Measurements from ENCODE around the gene SH2B3. TPM values are rescaled to one million over a fixed set of nuclear protein-coding genes. Genes with fewer than 3 reads are reported as not detected.

The SH2B3 gene
- total and polyA plus RNA-seq, 2 donors from 2014 or later: 7.3 to 35.0 TPM

- DNase-seq: no peak
- no peaks in the 10 kb centered on the region for H3K36me3 ChIP-seq (ENCODE audit: control insufficient read depth in 2 of 3, insufficient read depth in 3 of 3, low read length in 3 of 3)
- peak overlapping the region; percentile 74 to 84 for H3K27ac ChIP-seq (ENCODE audit: low read depth in 2 of 2, low read length in 2 of 2)
- intact Hi-C loops (cut with DNase I): no loop called here
- no peak for TF ChIP-seq CTCF (IDR thresholded peaks at IDR 0.05; ENCODE audit: borderline replicate concordance, extremely low read depth, insufficient read depth)
- no peaks in the 10 kb centered on the region for H3K9me3 ChIP-seq (ENCODE audit: control insufficient read depth in 2 of 3, insufficient read depth in 1 of 3, low read length in 3 of 3)
- H3K9ac ChIP-seq (ENCODE audit: low read length in 3 of 3): no peak overlapping the region
- no peak overlapping the region for H3K4me3 ChIP-seq (ENCODE audit: low read length in 3 of 3)
- H3K27me3 ChIP-seq (ENCODE audit: control insufficient read depth, insufficient read depth, low read length): no peaks in the 10 kb centered on the region
- peaks cover 0 to 36% (median 5%) of the 10 kb centered on the region in 3 donors for H3K4me1 ChIP-seq (ENCODE audit: control insufficient read depth in 2 of 3, insufficient read depth in 2 of 3, low read depth in 1 of 3, low read length in 3 of 3)
- no peak for FAIRE-seq
Measured at GRCh38 chr12:111428081-111428727, 22.5 kb downstream of the SH2B3 start.

- FAIRE-seq: no peak
- H3K4me1 ChIP-seq (ENCODE audit: control insufficient read depth in 2 of 3, insufficient read depth in 2 of 3, low read depth in 1 of 3, low read length in 3 of 3): peaks cover 0 to 39% (median 5%) of the 10 kb centered on the region in 3 donors
Measured at GRCh38 chr12:111428728-111429175, 23.0 kb downstream of the SH2B3 start.

GRCh38 chr12:111429828-111430432 lies 24.2 kb downstream of the SH2B3 start:
- no peak for FAIRE-seq
- no peak overlapping the region for H3K4me3 ChIP-seq (ENCODE audit: low read length in 3 of 3)
- H3K9ac ChIP-seq (ENCODE audit: low read length in 3 of 3): peak overlapping the region in 1 of 3 donors; percentile 29

More at GRCh38 chr12:111428728-111429175, 23.0 kb downstream of the SH2B3 start:
- DNase-seq: peak in 2 of 5 donors; percentile 43 to 88
- Histone ChIP-seq H3K36me3 (ENCODE audit: control insufficient read depth in 2 of 3, insufficient read depth in 3 of 3, low read length in 3 of 3) (no peaks in the 10 kb centered on the region), H3K9ac (ENCODE audit: low read length in 3 of 3) (no peak overlapping the region), H3K4me3 (ENCODE audit: low read length in 3 of 3) (no peak overlapping the region), H3K9me3 (ENCODE audit: control insufficient read depth in 2 of 3, insufficient read depth in 1 of 3, low read length in 3 of 3) (no peaks in the 10 kb centered on the region), H3K27ac (ENCODE audit: low read depth in 2 of 2, low read length in 2 of 2) (peak overlapping the region; percentile 74 to 84), H3K27me3 (ENCODE audit: control insufficient read depth, insufficient read depth, low read length) (no peaks in the 10 kb centered on the region)
- TF ChIP-seq CTCF (IDR thresholded peaks at IDR 0.05; ENCODE audit: borderline replicate concordance, extremely low read depth, insufficient read depth): no peak
- intact Hi-C loops (cut with DNase I): no loop called here

More at GRCh38 chr12:111429828-111430432, 24.2 kb downstream of the SH2B3 start:
- H3K9me3 ChIP-seq (ENCODE audit: control insufficient read depth in 2 of 3, insufficient read depth in 1 of 3, low read length in 3 of 3): no peaks in the 10 kb centered on the region
- no peaks in the 10 kb centered on the region for H3K36me3 ChIP-seq (ENCODE audit: control insufficient read depth in 2 of 3, insufficient read depth in 3 of 3, low read length in 3 of 3)
- peak in 1 of 5 donors; percentile 69 for DNase-seq
- peaks cover 0 to 35% (median 5%) of the 10 kb centered on the region in 3 donors for H3K4me1 ChIP-seq (ENCODE audit: control insufficient read depth in 2 of 3, insufficient read depth in 2 of 3, low read depth in 1 of 3, low read length in 3 of 3)
- no peaks in the 10 kb centered on the region for H3K27me3 ChIP-seq (ENCODE audit: control insufficient read depth, insufficient read depth, low read length)
- peak overlapping the region; percentile 86 to 87 for H3K27ac ChIP-seq (ENCODE audit: low read depth in 2 of 2, low read length in 2 of 2)
- TF ChIP-seq CTCF (IDR thresholded peaks at IDR 0.05; ENCODE audit: borderline replicate concordance, extremely low read depth, insufficient read depth): no peak
- intact Hi-C loops (cut with DNase I): no loop called here
